Spinal cord (tissue), 10 donors: ENCODE measurements around the gene DOK6. TPM values are rescaled to one million over a fixed set of nuclear protein-coding genes. Genes with fewer than 3 reads are reported as not detected.

Experiments used
- DNase-seq, 6 donors: peaks; one replicate each; pipeline versions ENCODE4 v3.0.0 to v3.0.0-alpha.2; 2013 to 2015; ENCODE audit warnings: low spot score in 6 of 6, low read depth in 4 of 6
- H3K27ac ChIP-seq: one replicate; pipeline ENCODE4 v1.5.1; 2013; ENCODE audit warnings: low read depth, low read length, control low read depth
- H3K27me3 ChIP-seq: one replicate; pipeline ENCODE4 v1.6.1; 2013; ENCODE audit warnings: low read length; ENCODE audit not compliant: control insufficient read depth, insufficient read depth
- H3K36me3 ChIP-seq: one replicate; pipeline ENCODE4 v1.6.1; 2013; ENCODE audit warnings: low read length; ENCODE audit not compliant: control insufficient read depth, insufficient read depth
- H3K4me1 ChIP-seq: one replicate; pipeline ENCODE4 v1.6.1; 2013; ENCODE audit warnings: low read length; ENCODE audit not compliant: control insufficient read depth, insufficient read depth
- H3K4me3 ChIP-seq: one replicate; pipeline ENCODE4 v1.5.1; 2013; ENCODE audit warnings: low read depth, low read length, control low read depth
- H3K9me3 ChIP-seq: one replicate; pipeline ENCODE4 v1.6.1; 2013; ENCODE audit warnings: low read length; ENCODE audit not compliant: control insufficient read depth, insufficient read depth
- WGBS: methylation state at CpG from one replicate; pipeline ENCODE4 v1.1.5; 2013; ENCODE audit warnings: missing lambda C conversion rate; ENCODE audit not compliant: insufficient coverage; 5-methylcytosine and 5-hydroxymethylcytosine counted together
- polyA plus RNA-seq, 2 donors: library from polyadenylated mRNA; unstranded; fragments of 120-200 nt; gene quantifications; one replicate each; pipeline ENCODE4 v1.2.1, GENCODE V29; 2013; ENCODE audit not compliant: insufficient read length in 2 of 2
- total RNA-seq, 2 donors: library from RNA; depleted of rRNA in 1 of 2; stranded (reverse); fragments of 120-200 nt in 1 of 2; fragments of >200 nt in 1 of 2; gene quantifications; one replicate each; pipeline versions ENCODE4 v1.2.3 to v1.2.4, GENCODE V29; 2013 to 2014
- donor health status: healthy.

DOK6 gene
- total and polyA plus RNA-seq, 4 donors = 26.5 to 64.4 (median 40.7) TPM

- H3K4me1 ChIP-seq = no peaks in the 10 kb centered on the region
- H3K36me3 ChIP-seq = no peaks in the 10 kb centered on the region
- no CpG with 5 or more reads among the region's 2 CpGs for WGBS
Observed at GRCh38 chr18:69701305-69701704, 300.6 kb downstream of the DOK6 start.

GRCh38 chr18:69703461-69703860 lies 302.8 kb downstream of the DOK6 start:
- H3K27me3 ChIP-seq = no peaks in the 10 kb centered on the region
- H3K27ac ChIP-seq = no peak overlapping the region
- no peak for DNase-seq
- no peaks in the 10 kb centered on the region for H3K9me3 ChIP-seq
- no peaks in the 10 kb centered on the region for H3K36me3 ChIP-seq
- no peaks in the 10 kb centered on the region for H3K4me1 ChIP-seq
- H3K4me3 ChIP-seq = no peak overlapping the region

More at GRCh38 chr18:69701305-69701704, 300.6 kb downstream of the DOK6 start:
- no peak overlapping the region for H3K27ac ChIP-seq
- no peaks in the 10 kb centered on the region for H3K27me3 ChIP-seq
- no peaks in the 10 kb centered on the region for H3K9me3 ChIP-seq
- H3K4me3 ChIP-seq = no peak overlapping the region
- no peak for DNase-seq

GRCh38 chr18:69705987-69706386 lies 305.3 kb downstream of the DOK6 start:
- no CpG with 5 or more reads among the region's 2 CpGs for WGBS
- Histone ChIP-seq H3K4me1 (no peaks in the 10 kb centered on the region), H3K4me3 (no peak overlapping the region), H3K27me3 (no peaks in the 10 kb centered on the region), H3K36me3 (no peaks in the 10 kb centered on the region), H3K27ac (no peak overlapping the region), H3K9me3 (no peaks in the 10 kb centered on the region)
- DNase-seq = no peak

- H3K9me3 ChIP-seq = no peaks in the 10 kb centered on the region
- H3K4me1 ChIP-seq = no peaks in the 10 kb centered on the region
- no peak for DNase-seq
- H3K27me3 ChIP-seq = no peaks in the 10 kb centered on the region
- H3K27ac ChIP-seq = no peak overlapping the region
- H3K36me3 ChIP-seq = no peaks in the 10 kb centered on the region
- H3K4me3 ChIP-seq = no peak overlapping the region
- 53% methylated on average over 3 of the region's 7 CpGs for WGBS
Observed at GRCh38 chr18:69708844-69709243, 308.2 kb downstream of the DOK6 start.

GRCh38 chr18:69715191-69715795 lies 314.6 kb downstream of the DOK6 start:
- H3K4me1 ChIP-seq = no peaks in the 10 kb centered on the region
- H3K27me3 ChIP-seq = no peaks in the 10 kb centered on the region
- WGBS = 81% methylated on average over 3 of the region's 7 CpGs
- H3K9me3 ChIP-seq = peaks cover 5% of the 10 kb centered on the region
- H3K27ac ChIP-seq = no peak overlapping the region
- no peak for DNase-seq
- no peak overlapping the region for H3K4me3 ChIP-seq
- no peaks in the 10 kb centered on the region for H3K36me3 ChIP-seq

GRCh38 chr18:69717586-69717985 lies 316.9 kb downstream of the DOK6 start:
- H3K27ac ChIP-seq = no peak overlapping the region
- no peak for DNase-seq
- no peaks in the 10 kb centered on the region for H3K27me3 ChIP-seq
- no peak overlapping the region for H3K4me3 ChIP-seq
- H3K4me1 ChIP-seq = no peaks in the 10 kb centered on the region
- H3K9me3 ChIP-seq = peaks cover 5% of the 10 kb centered on the region
- WGBS = no CpG with 5 or more reads among the region's 2 CpGs
- no peaks in the 10 kb centered on the region for H3K36me3 ChIP-seq

GRCh38 chr18:69718912-69719547 lies 318.3 kb downstream of the DOK6 start:
- H3K4me1 ChIP-seq = no peaks in the 10 kb centered on the region
- no peak for DNase-seq
- peaks cover 5% of the 10 kb centered on the region for H3K9me3 ChIP-seq
- no peaks in the 10 kb centered on the region for H3K36me3 ChIP-seq
- WGBS = 88% methylated on average over 1 of the region's 1 CpG
- H3K4me3 ChIP-seq = no peak overlapping the region
- no peaks in the 10 kb centered on the region for H3K27me3 ChIP-seq
- H3K27ac ChIP-seq = no peak overlapping the region

- Histone ChIP-seq H3K27me3 (no peaks in the 10 kb centered on the region), H3K4me1 (no peaks in the 10 kb centered on the region), H3K27ac (no peak overlapping the region), H3K4me3 (no peak overlapping the region), H3K9me3 (peaks cover 5% of the 10 kb centered on the region), H3K36me3 (no peaks in the 10 kb centered on the region)
- no CpG with 5 or more reads among the region's 4 CpGs for WGBS
- no peak for DNase-seq
Observed at GRCh38 chr18:69720422-69720821, 319.7 kb downstream of the DOK6 start.

- Histone ChIP-seq H3K36me3 (no peaks in the 10 kb centered on the region), H3K4me1 (no peaks in the 10 kb centered on the region), H3K4me3 (no peak overlapping the region), H3K27me3 (no peaks in the 10 kb centered on the region), H3K9me3 (peaks cover 5% of the 10 kb centered on the region), H3K27ac (no peak overlapping the region)
- WGBS = 71% methylated on average over 1 of the region's 3 CpGs
- no peak for DNase-seq
Observed at GRCh38 chr18:69723434-69723833, 322.7 kb downstream of the DOK6 start.

- 93% methylated on average over 7 of the region's 8 CpGs for WGBS
- H3K4me1 ChIP-seq = no peaks in the 10 kb centered on the region
- H3K4me3 ChIP-seq = no peak overlapping the region
- no peaks in the 10 kb centered on the region for H3K27me3 ChIP-seq
- H3K36me3 ChIP-seq = no peaks in the 10 kb centered on the region
- no peak for DNase-seq
- no peak overlapping the region for H3K27ac ChIP-seq
- H3K9me3 ChIP-seq = no peaks in the 10 kb centered on the region
Observed at GRCh38 chr18:69725009-69725408, 324.3 kb downstream of the DOK6 start.
